ENCODE results near the gene HID1.
"Not testable (repeated sequence)": the region's sequence is repeated elsewhere in the genome, so short reads cannot be mapped to it uniquely, and the experiment has no call there.

The HID1 gene, protein sequence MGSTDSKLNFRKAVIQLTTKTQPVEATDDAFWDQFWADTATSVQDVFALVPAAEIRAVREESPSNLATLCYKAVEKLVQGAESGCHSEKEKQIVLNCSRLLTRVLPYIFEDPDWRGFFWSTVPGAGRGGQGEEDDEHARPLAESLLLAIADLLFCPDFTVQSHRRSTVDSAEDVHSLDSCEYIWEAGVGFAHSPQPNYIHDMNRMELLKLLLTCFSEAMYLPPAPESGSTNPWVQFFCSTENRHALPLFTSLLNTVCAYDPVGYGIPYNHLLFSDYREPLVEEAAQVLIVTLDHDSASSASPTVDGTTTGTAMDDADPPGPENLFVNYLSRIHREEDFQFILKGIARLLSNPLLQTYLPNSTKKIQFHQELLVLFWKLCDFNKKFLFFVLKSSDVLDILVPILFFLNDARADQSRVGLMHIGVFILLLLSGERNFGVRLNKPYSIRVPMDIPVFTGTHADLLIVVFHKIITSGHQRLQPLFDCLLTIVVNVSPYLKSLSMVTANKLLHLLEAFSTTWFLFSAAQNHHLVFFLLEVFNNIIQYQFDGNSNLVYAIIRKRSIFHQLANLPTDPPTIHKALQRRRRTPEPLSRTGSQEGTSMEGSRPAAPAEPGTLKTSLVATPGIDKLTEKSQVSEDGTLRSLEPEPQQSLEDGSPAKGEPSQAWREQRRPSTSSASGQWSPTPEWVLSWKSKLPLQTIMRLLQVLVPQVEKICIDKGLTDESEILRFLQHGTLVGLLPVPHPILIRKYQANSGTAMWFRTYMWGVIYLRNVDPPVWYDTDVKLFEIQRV

DNA sequence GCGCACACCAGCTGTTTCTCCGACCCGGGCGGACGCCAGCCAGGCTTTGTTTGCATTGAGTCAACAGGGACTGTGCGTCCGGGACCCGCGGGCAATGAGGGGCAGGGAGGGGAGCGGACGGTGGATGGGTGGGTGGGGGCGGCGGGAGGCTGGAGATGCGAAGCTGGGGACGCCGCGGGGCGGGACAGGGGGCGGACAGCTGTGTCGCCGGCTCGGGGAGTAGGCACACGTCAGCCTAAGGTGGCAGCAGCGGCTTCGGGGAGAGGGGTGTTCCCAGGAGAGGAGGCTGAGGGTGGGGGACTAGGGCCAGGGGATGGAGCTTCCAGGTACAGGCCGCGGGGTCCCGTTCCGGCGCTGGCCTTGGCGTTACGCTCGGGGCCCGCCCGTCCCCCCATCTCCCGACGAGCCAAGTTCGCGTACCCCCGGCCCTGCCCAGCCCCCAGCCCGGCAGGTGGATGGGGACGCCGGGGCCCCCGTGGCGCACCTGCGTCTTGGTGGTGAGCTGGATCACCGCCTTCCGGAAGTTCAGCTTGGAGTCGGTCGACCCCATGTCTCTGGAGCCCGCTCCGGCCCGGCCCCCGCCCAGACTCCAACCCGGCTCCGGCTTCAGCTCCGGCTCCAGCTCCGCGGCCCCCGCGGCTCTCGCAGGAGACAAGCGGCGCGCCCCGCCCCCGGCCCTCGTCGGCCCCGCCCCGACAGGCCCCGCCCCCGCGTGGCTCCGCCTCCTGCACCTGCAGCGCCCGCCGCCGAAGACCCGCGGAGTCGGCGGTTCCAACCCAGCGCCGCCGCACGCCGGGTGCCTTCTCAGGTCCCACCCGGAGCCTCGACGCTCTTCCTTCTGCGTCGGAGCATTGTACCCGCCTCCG, at the start of gene HID1:
TSS of gene HID1 (minus strand) at position 653 of the 866 bp plus-strand sequence. CDS start at position 550, 103 bp downstream.
- peak; percentile 78 for DNase-seq (ENCODE audit: low spot score)

DNA sequence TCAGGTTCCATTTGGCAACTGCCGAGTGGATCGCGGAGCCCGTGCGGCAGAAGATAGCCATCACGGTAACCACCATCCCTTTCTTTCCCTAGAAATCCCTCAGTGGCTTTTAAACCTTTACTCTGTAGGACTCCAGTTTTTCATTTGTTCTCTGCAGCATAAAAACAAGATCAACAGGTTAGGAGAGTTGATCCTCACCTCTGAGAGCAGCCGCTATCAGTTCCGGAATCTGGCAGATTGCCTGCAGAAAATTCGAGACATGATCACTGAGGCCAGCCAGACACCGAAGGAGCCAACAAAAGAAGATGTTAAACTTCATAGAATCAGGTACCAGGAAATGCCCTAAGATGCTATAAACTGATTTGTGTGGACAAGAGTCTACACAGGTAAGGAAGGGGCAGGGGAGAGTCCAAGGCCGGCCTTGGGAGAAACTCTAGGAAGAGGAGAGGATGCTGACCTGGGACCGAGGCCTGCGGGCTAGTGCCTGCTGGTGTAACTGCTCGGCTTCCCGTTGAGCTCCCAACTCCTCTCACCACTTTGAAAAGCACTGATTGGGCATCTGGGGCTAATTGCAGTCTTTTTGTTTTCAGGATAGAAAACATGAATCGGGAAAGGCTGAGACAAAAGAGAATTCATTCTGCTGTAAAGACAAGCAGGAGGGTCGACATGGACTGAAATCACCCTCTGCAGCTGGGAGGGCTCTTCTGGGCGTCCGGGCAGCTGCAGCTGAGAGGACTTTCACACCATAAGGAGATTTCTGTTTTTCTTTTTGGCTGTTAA, 48.0 kb upstream of the HID1 start:
- DNase-seq (ENCODE audit: low spot score): no peak

DNA sequence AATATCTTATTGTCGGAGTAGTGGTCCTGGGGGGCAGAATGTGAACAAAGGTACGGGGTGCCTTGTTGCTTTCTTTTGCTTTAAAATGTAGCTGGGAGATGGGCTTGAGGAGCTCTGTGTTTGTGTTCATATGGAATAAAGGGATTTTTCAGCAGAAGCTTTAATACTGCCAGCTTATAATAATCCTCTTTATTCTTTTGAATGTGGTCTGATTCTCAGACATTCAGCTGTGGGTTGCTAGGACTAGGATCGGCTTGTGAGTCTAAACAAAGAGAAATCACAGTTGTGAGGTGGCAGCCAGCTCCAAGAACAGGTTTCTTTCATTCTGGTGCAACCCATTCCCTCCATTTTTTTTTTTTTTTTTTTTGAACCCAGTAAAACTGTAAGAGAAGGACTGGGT, 47.2 kb upstream of the HID1 start:
- no peak for DNase-seq (ENCODE audit: low spot score)

DNA sequence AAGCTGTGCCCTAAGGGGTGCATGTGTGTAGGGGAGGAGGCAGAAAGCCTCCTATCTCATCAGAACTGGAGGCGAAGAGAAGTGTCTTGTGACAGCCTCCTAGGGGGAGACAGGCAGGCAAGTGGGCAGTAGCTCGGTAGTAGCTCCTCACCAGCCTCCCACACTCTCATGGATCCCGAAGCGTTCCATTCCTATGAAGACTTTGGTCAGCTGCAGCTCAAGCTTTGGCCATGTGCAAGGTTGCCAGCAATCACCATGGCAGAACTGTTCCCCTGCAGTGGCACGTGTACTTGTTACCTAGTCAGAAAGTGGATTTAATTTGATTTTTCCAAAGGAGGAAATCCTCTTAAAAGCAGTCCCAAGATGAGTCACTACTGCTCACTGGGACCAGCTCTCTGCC, 46.6 kb upstream of the HID1 start:
- DNase-seq (ENCODE audit: low spot score): no peak

DNA sequence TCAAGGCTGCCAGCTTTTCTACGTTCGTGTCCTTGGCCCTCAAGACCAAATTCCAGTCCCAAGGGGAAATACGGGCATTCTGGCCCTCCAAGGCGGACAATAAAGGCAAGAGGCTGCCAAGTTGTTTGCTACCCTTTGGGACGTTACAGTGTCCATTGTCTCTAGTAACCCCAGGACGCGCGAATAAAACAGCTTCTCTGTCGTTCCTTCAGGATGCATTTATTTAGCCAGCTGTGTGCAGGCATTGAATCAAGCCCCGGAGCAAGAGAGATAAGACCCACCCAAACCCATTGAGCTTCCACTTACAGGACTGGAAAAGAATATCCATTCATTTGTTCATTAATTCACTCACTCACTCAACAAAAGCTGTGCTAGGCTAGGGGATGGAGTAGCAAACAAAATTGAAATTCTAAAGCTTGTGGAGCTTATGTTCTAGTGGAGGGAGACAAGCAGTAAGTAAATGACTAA, 40.6 kb upstream of the HID1 start:
- no peak for DNase-seq (ENCODE audit: low spot score)

DNA sequence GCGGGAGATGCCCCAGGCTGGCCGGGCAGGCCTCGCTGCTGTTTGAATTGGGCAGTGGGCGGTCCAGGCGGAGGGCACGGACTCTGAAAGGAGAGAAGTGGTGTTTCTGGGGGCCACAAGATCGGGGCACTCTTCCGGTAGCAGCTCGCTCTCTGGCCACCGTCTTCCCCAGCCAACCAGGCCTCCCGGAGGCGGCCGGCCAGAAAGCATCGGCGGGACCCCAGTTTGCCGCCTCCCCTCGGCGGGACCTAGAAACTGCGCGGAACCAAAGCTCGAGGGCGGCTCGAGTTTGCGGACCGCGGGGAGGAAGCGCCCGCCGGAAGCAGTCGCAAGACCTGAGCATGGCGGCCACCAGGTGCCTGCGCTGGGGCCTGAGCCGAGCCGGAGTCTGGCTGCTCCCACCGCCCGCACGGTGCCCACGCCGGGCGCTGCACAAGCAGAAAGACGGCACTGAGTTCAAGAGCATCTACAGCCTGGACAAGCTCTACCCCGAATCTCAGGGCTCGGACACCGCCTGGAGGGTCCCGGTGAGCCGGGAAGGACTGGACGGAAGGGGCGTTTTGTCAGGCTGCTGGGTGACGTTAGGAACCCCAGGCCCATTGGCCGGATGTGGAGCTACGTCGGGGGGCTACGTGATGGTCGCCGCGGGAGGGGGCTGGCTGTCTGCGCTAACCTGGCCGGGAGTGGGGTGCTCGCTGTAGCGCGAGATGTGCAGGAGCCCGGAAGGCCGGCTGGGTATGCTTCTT, 40.0 kb upstream of the HID1 start, which contains the start of gene MRPL58:
TSS of gene MRPL58 (plus strand) at position 325 of the 746 bp plus-strand sequence. CDS start at position 342, 17 bp downstream.
- DNase-seq (ENCODE audit: low spot score): peak; percentile 90

DNA sequence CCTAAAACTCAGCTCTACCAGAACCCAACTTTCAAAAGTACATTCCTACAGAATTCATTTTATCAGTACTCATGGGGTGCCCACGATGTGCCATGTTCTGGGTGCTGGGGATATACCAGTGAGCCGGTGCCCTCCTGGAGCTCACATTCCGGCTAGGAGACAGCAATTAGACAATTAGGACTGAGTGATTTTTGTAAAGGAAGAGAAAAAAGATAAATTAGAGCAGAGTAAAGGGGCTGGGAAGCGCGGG, 39.5 kb upstream of the HID1 start:
- DNase-seq (ENCODE audit: low spot score): no peak

DNA sequence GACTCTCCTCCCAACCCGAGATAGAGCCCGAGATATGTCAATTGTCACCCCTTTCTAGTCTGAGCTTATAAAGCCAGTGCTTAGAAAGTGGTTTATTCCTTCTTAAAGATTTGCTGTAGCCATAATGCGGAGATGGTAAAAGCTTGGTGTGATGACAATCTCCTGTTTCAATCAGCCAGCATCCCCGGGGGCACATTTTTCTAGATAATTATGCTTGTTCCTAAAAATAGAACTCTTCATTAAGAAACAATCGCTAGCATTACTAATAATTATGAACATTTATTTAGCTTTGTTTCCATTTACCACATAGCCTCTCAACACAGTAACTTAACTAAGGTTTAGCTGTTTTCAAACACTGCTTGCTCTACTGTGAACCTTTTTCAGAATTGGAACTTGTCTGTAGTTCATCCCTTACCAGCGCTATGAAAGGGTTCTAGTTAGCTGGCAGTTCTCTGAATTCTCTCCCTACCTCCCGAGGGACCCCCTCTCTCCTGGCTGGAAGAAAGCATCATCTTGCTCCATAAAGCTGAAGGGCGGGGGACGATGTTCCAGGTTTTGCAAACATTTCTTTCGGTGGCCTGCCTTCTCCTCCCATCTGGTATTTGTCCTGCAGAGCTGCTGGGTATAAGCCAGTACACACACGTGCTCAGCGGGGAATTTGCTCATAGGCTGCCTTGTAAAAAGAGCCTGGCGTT, 39.0 kb upstream of the HID1 start:
- DNase-seq (ENCODE audit: low spot score): no peak

DNA sequence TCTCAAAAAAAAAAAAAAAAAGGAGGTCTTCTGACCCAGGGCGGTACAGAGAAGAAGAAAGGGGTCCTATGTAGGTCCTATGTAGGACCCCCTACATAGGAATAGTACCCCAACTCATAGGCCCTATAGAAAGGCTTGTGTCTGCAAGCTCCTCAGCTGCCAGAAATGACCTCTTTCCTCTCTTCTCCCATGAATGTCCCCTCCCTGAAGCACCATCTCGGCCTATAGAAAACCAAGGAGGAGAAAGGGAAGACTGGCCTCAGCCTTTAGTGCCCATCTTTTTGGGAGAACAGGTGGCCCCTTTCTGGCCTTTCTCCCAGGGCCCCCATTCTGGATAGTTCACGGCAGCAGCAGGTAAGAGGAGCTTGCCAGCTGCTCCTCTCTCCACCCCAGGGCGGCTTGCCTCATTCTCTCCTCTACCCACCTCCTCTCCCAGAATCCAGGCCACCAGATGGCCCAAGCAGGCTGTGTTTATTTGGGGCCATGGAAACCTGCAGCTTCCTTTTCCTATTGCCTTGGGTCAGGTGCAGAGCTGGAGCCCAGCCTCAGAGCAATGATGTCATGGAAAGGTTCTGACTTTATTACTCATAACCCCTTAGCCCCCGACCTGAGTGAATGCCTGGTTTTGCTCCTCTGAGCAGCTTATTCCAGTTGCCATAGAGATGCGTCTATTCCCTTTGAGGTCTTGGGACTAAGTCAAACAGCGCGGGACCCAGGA, 38.3 kb upstream of the HID1 start:
- DNase-seq (ENCODE audit: low spot score): no peak

DNA sequence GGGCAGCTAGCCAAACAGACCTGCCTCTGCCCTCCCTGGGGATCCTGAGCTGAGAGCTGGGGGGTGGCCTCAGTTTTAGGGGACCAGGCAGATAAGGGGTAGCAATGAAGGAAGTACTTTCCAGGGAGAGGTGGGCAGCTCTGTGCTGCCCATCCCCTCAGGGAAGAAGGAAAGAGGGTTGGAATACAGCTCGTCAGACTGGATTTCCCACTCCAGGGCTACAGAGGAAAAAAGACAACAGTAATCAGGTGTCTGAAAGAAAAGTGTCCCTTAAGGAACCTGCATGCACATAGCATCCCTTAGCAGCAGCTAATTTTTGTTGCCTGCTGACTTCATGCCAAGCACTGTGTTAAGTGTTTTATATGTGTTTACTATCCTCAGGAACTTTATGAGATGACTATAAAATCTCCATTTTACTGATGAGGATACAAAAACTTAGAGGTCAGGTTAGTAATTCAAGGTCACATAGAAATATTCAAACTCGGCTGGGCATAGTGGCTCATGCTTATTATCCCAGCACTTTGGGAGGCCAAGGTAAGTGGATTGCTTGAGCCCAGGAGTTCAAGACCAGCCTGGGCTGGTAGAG, 36.7 kb upstream of the HID1 start:
- no peak for DNase-seq (ENCODE audit: low spot score)

DNA sequence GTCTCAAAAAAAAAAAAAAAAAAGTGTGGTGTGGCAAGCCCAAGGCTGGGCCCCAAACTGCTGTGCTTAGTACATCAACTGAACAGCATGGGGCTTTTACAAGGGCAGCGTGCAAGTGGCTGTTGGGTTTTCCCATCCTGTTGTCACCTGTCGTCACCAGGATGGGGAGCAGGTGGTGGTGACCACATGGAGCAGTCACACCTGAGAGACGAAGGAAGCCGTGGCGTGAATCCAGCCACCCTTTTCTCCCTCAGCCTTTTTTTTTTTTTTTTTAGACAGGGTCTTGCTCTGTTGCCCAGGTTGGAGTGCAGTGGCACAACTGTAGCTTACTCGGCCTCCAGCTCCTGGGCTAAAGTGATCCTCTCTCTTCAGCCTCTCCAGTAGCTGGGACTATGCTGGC, 35.8 kb upstream of the HID1 start:
- DNase-seq (ENCODE audit: low spot score): no peak

DNA sequence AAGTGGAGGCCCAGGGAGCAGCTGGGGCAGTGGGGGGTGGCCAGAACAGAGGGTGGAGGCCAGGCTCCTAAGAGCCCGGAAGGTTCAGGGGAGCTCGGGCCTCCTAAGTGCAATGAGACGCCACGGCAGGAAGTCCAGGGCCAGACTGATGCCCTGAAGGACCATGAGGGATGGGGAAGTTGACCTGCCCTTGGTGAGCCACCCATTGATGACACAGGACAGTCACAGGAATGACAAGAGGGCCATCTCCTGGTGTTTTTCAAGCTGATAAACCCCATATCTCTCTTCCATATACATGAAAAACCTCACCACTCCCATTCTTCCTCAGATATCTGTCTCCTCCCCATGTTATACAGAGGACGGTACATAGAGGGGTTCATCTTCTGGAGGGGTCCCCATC, 34.1 kb upstream of the HID1 start:
- peak; percentile 55 for DNase-seq (ENCODE audit: low spot score)

DNA sequence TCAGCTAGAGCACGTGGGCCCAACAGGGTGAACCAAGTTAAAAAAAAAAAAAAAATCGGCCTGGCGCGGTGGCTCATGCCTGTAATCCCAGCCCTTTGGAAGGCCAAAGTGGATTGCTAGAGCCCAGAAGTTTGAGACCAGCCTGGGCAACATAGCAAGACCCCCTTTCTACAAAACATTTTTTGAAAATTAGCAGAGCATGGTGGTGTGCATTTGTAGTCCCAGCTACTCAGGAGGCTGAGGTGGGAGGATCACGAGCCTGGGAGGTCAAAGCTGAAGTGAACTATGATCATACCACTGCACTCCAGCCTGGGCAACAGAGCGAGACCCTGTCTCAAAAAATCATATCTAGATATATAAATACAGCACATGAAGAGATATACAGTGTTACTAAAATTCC, 33.5 kb upstream of the HID1 start:
- DNase-seq (ENCODE audit: low spot score): not testable (repeated sequence)

DNA sequence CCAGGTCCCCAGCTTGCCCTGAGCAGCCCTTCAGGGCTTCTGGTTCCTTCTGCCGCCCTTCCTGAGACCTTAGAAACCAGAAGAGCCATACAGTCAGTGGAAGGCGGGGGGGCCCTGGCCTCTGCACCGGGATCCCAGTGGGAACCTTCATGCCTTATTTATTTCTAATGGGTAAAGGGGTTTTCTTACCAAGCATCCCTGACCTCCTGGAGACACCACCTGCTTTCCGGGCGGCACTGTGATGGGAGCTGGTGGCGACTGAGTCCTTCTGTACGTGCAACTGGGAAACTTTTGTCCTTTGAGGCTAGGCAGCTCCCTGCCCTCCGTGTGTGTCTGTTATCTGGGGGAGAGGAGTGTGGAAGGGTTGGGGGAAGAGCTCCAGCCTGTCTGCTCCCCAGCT, 32.7 kb upstream of the HID1 start:
- DNase-seq (ENCODE audit: low spot score): no peak

DNA sequence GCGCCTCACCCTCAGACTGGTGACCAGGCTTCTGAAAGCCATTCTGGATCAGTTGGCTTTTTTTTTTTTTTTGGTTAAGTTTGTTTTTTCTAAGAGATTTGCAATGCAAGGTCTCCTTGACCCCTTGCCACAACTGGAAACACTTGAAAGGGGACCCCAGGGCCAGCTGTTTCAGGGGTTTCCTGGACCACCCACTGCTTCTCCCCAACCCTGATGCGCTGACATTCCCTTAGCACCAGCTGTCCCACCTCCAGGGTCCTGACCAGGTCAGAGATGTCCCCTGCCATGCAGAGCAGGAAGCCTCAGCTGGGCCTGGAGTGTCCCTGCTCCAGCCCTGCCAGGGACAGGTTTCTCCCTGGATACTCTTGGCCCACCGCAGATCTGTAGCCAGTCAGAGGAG, 31.8 kb upstream of the HID1 start:
- no peak for DNase-seq (ENCODE audit: low spot score)

DNA sequence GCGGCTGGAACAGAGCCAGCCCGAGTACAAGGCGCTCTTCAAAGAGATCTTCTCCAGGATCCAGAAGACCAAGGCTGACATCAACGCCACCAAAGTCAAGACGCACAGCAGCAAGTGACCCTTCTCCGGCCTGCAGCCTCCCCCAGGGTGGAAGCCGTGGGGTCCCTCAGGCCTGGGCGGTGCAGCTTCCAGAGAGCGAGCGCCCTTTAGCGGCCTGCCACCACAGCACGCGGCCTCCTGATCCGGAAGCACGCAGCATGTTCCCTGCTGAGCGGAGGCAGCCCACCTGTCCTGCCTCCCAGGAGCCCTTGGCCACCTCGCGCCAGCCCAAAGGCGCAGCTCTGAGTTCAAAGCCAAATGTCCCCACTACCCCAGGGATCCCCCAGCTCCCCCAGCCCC, 31.4 kb upstream of the HID1 start:
- DNase-seq (ENCODE audit: low spot score): no peak

DNA sequence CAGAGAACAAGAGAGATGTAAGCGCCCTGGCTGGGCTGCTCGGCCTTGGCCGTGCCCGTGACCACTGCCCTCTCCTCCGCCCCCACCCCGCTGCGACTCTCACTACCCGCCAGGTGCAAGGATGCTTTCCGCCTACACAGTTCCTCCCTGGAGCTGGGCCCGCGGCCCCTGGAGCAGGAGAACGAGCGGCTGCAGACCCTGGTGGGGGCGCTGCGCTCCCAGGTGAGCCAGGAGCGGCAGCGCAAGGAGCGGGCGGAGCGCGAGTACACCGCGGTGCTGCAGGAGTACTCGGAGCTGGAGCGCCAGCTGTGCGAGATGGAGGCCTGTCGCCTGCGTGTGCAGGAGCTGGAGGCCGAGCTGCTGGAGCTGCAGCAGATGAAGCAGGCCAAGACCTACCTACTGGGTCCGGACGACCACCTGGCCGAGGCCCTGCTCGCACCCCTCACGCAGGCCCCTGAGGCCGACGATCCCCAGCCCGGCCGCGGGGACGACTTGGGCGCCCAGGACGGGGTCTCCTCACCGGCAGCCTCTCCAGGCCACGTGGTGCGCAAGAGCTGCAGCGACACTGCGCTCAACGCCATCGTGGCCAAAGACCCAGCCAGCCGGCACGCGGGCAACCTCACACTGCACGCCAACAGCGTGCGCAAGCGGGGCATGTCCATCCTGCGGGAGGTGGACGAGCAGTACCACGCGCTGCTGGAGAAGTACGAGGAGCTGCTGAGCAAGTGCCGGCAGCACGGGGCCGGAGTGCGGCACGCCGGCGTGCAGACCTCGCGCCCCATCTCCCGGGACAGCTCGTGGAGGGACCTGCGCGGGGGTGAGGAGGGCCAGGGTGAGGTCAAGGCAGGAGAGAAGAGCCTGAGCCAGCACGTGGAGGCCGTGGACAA, 30.8 kb upstream of the HID1 start:
- no peak for DNase-seq (ENCODE audit: low spot score)

All from HuH-7 (cell line).